RWPE2 (cell line): Measurements from ENCODE around the gene PROZ.

Experiments
- ATAC-seq: fragments of 200-7000 bp; cut with Tn5 transposase; 3 replicates; pipeline ENCODE4 v1.9.1; 2021; ENCODE audit warnings: low read depth
- DNase-seq: peaks from one replicate; pipeline ENCODE4 v3.0.0-alpha.2; 2020; ENCODE audit warnings: low spot score
- H3K27ac ChIP-seq: fragments of 450-650 bp; 2 replicates; pipeline ENCODE4 v1.5.1; 2017; ENCODE audit warnings: mild to moderate bottlenecking; ENCODE audit not compliant: poor library complexity, severe bottlenecking
- H3K27me3 ChIP-seq: fragments of 250-450 bp; sonication (Bioruptor Pico); 2 replicates; pipeline ENCODE4 v1.5.1; 2021; ENCODE audit warnings: mild to moderate bottlenecking, moderate library complexity; ENCODE audit not compliant: insufficient read depth, poor library complexity, severe bottlenecking
- H3K36me3 ChIP-seq: fragments of 250-450 bp; sonication (Bioruptor Pico); 2 replicates; pipeline ENCODE4 v1.5.1; 2020; ENCODE audit warnings: low read depth, mild to moderate bottlenecking, moderate library complexity
- H3K4me1 ChIP-seq: fragments of 250-450 bp; sonication (Bioruptor Pico); 2 replicates; pipeline ENCODE4 v1.5.1; 2021; ENCODE audit warnings: mild to moderate bottlenecking, moderate library complexity; ENCODE audit not compliant: insufficient read depth, poor library complexity, severe bottlenecking
- H3K4me3 ChIP-seq: fragments of 250-450 bp; sonication (Bioruptor Pico); 2 replicates; pipeline ENCODE4 v1.5.1; 2021; ENCODE audit warnings: mild to moderate bottlenecking, moderate library complexity; ENCODE audit not compliant: severe bottlenecking
- H3K9me3 ChIP-seq: fragments of 250-450 bp; sonication (Bioruptor Pico); 2 replicates; pipeline ENCODE4 v1.5.1; 2021; ENCODE audit warnings: mild to moderate bottlenecking, moderate library complexity; ENCODE audit not compliant: severe bottlenecking
- TF ChIP-seq, protein P1 (sequence below): fragments of 450-650 bp; IDR thresholded peaks from one replicate; pipeline ENCODE4 v1.5.1; 2017; ENCODE audit warnings: mild to moderate bottlenecking, moderate library complexity; ENCODE audit not compliant: poor library complexity, severe bottlenecking

PROZ gene

DNA sequence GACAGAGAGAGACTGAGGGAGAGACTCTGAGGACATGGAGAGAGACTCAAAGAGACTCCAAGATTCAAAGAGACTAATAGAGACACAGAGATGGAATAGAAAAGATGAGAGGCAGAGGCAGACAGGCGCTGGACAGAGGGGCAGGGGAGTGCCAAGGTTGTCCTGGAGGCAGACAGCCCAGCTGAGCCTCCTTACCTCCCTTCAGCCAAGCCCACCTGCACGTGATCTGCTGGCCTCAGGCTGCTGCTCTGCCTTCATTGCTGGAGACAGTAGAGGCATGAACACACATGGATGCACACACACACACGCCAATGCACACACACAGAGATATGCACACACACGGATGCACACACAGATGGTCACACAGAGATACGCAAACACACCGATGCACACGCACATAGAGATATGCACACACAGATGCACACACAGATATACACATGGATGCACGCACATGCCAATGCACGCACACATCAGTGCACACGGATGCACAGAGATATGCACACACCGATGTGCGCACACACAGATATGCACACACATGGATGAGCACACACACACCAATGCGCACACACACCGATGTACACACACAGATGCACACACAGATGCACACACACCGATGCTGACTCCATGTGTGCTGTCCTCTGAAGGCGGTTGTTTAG lies 39.2 kb upstream of the PROZ start:
- Histone ChIP-seq H3K4me3 (no peak overlapping the region), H3K4me1 (no peaks in the 10 kb centered on the region), H3K27me3 (no peaks in the 10 kb centered on the region), H3K36me3 (no peaks in the 10 kb centered on the region), H3K27ac (no peak overlapping the region), H3K9me3 (no peaks in the 10 kb centered on the region)
- no peak for ATAC-seq
- TF ChIP-seq, protein P1, sequence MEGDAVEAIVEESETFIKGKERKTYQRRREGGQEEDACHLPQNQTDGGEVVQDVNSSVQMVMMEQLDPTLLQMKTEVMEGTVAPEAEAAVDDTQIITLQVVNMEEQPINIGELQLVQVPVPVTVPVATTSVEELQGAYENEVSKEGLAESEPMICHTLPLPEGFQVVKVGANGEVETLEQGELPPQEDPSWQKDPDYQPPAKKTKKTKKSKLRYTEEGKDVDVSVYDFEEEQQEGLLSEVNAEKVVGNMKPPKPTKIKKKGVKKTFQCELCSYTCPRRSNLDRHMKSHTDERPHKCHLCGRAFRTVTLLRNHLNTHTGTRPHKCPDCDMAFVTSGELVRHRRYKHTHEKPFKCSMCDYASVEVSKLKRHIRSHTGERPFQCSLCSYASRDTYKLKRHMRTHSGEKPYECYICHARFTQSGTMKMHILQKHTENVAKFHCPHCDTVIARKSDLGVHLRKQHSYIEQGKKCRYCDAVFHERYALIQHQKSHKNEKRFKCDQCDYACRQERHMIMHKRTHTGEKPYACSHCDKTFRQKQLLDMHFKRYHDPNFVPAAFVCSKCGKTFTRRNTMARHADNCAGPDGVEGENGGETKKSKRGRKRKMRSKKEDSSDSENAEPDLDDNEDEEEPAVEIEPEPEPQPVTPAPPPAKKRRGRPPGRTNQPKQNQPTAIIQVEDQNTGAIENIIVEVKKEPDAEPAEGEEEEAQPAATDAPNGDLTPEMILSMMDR, result no peak
- no peak for DNase-seq

- Histone ChIP-seq H3K36me3 (no peaks in the 10 kb centered on the region), H3K4me3 (no peak overlapping the region), H3K4me1 (no peaks in the 10 kb centered on the region), H3K9me3 (no peaks in the 10 kb centered on the region), H3K27me3 (no peaks in the 10 kb centered on the region), H3K27ac (no peak overlapping the region)
- DNase-seq (no peak), ATAC-seq (no peak)
- TF ChIP-seq, protein P1, result no peak
These were observed 38.6 kb upstream of the PROZ start for GRCh38 chr13:113119822-113120189.

DNA sequence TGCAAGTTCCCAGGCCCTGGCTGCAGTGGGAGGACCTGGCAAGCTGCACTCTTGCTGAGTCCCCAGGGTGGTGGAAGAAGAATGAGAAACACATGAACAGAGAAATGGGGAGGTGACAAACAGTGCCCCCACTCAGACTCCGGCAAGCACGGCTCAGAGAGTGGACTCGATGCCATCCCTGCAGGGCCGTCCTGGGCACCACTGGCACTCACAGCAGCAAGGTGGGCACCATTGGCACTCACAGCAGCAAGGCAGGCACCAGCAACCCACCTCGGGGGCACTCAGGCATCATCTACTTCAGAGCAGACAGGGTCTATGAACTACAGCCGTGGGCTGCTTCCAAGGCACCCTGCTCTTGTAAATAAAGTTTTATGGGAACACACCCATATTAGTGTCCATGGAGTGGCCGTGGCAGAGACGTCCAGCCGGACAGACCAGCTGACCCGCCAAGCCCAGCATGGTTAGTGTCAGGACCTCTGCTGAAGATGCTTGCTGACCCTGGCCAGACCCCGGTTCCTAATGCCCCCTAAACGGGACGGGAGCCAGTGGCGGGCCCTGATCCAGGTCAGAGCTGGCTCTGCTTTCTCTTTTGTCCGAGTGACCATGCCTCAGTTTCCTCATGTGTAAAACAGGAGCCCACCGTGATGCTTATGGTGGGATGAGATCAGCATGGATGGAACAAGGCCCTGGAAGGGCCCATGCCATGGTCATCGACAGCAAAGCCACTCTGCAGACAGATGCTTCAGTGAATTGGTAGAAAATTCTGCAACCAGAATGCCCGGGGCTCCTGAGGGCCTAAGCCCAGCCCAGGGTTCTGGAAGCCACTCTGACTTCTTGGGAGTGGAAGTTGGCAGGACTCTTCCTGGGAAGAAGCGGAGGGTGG lies 37.9 kb upstream of the PROZ start:
- TF ChIP-seq, protein P1, result no peak
- no peak overlapping the region for H3K4me3 ChIP-seq
- no peaks in the 10 kb centered on the region for H3K27me3 ChIP-seq
- no peaks in the 10 kb centered on the region for H3K4me1 ChIP-seq
- no peaks in the 10 kb centered on the region for H3K36me3 ChIP-seq
- H3K27ac ChIP-seq, result no peak overlapping the region
- DNase-seq, result no peak
- no peak for ATAC-seq
- H3K9me3 ChIP-seq, result no peaks in the 10 kb centered on the region

DNA sequence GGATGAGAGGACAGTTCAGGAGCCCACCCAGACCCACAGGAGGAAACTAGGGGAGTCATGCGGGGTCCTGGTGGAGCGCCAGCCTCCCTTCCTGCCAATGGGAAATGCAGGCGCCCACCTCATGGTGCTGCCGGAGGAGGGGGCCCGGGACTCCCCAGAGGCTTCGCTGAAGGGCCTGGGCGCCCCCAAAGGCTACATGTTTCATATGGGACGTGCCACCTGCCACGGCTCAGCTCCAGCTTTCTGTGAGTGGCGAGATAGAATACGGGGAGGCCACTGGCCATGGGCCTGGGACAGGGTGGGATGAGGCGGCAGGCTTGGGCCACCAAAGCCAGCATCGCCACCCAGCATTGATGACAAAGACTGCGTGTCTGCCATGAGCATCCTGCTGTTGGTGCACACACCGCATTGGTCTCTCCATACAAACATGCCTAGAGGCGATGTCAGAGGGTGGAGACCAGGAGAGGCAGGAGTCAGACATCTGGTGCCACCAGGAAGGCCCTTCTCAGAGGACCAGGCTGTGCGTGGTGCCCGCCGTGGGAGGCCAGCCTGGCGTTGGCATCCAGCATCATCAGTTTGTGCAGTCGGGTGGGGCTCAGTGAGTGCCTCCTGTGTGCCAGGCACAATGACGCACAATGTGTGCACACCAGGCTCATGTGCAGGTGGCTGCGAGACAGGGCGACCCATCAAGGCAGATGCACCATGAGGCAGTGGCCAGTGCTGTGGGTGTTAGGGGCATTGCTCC lies 37.1 kb upstream of the PROZ start:
- H3K9me3 ChIP-seq, result no peaks in the 10 kb centered on the region
- TF ChIP-seq, protein P1, result no peak
- no peak overlapping the region for H3K4me3 ChIP-seq
- no peak for DNase-seq
- no peak for ATAC-seq
- H3K36me3 ChIP-seq, result no peaks in the 10 kb centered on the region
- no peak overlapping the region for H3K27ac ChIP-seq
- H3K4me1 ChIP-seq, result no peaks in the 10 kb centered on the region
- no peaks in the 10 kb centered on the region for H3K27me3 ChIP-seq
